Keratinocyte (primary cell): Measurements from ENCODE around the gene NXNL1.

Experiments used
- EZH2 ChIP-seq: IDR thresholded peaks from one replicate; pipeline ENCODE4 v1.6.1; 2012; ENCODE audit warnings: inconsistent platforms, mild to moderate bottlenecking, low read length, moderate library complexity
- TF ChIP-seq, protein P1 (sequence below), 3 experiments: IDR thresholded peaks in 1 of 3; conservative IDR thresholded peaks in 1 of 3; optimal IDR thresholded peaks in 1 of 3; 2 replicates in 2 of 3; 3 replicates in 1 of 3; pipeline versions ENCODE3 to v1.5.1; 2011; ENCODE audit warnings: low read length in 3 of 3, mild to moderate bottlenecking in 3 of 3, moderate library complexity in 2 of 3, control low read depth in 1 of 3, inconsistent platforms in 1 of 3; ENCODE audit not compliant: insufficient read depth in 2 of 3; ENCODE audit errors: extremely low read depth in 1 of 3

DNA sequence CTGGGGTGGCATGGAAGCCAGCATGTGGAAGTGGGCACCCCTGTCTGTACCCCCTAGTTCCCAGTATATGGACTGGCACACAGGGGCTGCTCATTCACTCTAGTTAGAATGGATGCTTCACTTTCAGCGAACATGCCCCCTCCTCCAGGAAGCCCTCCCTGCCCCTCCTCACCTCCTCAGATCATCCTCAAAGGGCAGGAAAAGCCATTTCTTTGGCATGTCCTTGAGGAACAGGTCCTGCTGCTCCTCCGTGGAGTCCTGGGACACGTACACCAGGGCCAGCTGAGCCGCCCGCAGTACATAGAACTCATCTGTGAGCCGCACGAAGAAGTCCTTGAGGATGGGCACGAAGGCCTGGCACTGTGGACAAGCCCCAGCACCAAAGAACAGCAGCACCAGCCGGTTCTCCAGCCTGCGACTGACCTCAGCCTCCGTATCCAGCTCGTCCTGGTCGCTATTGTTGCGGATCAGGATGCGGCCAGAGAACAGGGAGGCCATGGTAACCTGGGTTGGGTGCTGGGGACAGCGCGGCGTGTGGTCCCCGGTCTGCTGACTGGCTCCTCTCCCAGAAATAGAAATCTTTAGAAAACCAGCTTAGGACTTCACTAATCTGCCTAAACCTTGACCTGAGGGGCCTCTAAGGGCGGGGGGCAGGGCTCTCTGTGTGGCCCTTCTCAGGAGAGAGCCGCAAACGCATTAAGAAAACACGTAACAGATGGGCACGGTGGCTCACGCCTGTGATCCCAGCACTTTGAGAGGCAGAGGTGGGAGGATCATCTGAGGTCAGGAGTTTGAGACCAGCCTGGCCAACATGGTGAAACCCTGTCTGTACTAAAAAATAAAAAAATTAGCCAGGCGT lies at the start of gene NXNL1:
- TF ChIP-seq, protein P1, sequence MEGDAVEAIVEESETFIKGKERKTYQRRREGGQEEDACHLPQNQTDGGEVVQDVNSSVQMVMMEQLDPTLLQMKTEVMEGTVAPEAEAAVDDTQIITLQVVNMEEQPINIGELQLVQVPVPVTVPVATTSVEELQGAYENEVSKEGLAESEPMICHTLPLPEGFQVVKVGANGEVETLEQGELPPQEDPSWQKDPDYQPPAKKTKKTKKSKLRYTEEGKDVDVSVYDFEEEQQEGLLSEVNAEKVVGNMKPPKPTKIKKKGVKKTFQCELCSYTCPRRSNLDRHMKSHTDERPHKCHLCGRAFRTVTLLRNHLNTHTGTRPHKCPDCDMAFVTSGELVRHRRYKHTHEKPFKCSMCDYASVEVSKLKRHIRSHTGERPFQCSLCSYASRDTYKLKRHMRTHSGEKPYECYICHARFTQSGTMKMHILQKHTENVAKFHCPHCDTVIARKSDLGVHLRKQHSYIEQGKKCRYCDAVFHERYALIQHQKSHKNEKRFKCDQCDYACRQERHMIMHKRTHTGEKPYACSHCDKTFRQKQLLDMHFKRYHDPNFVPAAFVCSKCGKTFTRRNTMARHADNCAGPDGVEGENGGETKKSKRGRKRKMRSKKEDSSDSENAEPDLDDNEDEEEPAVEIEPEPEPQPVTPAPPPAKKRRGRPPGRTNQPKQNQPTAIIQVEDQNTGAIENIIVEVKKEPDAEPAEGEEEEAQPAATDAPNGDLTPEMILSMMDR (optimal IDR thresholded peaks at IDR 0.05 in 1 of 3, IDR thresholded peaks at IDR 0.05 in 1 of 3, conservative IDR thresholded peaks at IDR 0.05 in 1 of 3; ENCODE audit: extremely low read depth in 1 of 3, insufficient read depth in 2 of 3, low read length in 3 of 3) = no peak
- no peak for TF ChIP-seq EZH2
